SK-MEL-5 (cell line): Measurements from ENCODE around the gene RFTN1. TPM values are rescaled to one million over a fixed set of nuclear protein-coding genes. Genes with fewer than 3 reads are reported as not detected.
"Not testable (repeated sequence)": the region's sequence is repeated elsewhere in the genome, so short reads cannot be mapped to it uniquely, and the experiment has no call there.

Source experiments
- DNase-seq: peaks from one replicate; pipeline ENCODE4 v3.0.0-alpha.2; 2016; ENCODE audit warnings: low read depth, low spot score
- in situ Hi-C: cut with HindIII; loops from 2 replicates; pipeline ENCODE4 v1.10.0; 2016; ENCODE audit warnings: low sequenced_read_pairs, high pct_unique_total_duplicates, low pct_unique_long_range_greater_than_20kb
- total RNA-seq: library from RNA; depleted of rRNA; stranded (reverse); fragments of >200 nt; shearing (Covaris generic); gene quantifications from 2 replicates; pipeline ENCODE4 v1.2.3, GENCODE V29; 2014

Gene RFTN1
- total RNA-seq, 1 experiment from 2014 or later: 1.8 TPM

- in situ Hi-C loops: no loop called here
Observed at GRCh38 chr3:16323737-16324136, 189.8 kb downstream of the RFTN1 start.

GRCh38 chr3:16322189-16322588 lies 191.3 kb downstream of the RFTN1 start:
- in situ Hi-C loops: no loop called here

More at GRCh38 chr3:16323737-16324136, 189.8 kb downstream of the RFTN1 start:
- DNase-seq: no peak

DNA sequence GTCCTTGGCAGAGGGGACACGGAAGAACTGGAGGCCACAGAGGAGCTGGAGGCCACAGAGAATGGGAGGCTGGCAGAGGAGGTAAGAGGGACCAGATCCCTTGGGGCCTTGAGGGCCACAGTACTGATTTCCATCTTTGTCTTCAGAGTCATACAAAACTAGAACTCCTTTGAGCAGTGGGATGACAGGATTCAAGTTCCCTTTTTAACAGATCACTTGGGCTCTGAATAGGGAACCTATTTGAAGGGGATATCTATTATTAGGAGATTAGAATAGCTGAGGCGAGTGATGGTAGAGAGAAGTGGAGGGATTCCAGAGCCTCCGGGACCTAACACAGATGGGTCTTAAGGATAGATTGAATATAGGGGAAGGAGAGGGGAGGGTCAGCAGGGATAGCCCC lies 192.8 kb downstream of the RFTN1 start:
- in situ Hi-C loops: no loop called here
- DNase-seq: no peak

More at GRCh38 chr3:16322189-16322588, 191.3 kb downstream of the RFTN1 start:
- DNase-seq: no peak

- DNase-seq: no peak
- in situ Hi-C loops: no loop called here
Observed at GRCh38 chr3:16319723-16320122, 193.8 kb downstream of the RFTN1 start.

- in situ Hi-C loops: no loop called here
- DNase-seq: peak; percentile 73
Observed at GRCh38 chr3:16319307-16319706, 194.2 kb downstream of the RFTN1 start.

DNA sequence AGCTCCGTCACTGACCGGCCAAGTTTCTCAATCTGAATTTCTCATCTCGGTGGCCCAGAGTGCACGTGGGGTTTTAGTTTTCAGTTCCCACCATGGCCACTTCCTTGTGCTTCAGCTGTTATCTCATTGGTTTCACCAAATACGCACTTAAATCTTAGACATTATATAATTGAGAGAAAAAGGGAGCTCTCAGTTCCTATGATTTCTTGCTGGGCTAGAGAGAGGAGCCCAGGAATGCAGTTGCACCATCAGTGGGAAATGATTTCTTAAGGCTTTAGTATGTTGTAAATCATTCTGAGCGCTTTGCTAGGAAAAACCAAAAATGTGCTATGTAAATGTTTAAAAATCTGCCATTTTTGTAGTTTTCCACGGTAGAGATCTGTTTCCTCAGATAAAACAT lies 195.3 kb downstream of the RFTN1 start:
- in situ Hi-C loops: no loop called here
- no peak for DNase-seq

DNA sequence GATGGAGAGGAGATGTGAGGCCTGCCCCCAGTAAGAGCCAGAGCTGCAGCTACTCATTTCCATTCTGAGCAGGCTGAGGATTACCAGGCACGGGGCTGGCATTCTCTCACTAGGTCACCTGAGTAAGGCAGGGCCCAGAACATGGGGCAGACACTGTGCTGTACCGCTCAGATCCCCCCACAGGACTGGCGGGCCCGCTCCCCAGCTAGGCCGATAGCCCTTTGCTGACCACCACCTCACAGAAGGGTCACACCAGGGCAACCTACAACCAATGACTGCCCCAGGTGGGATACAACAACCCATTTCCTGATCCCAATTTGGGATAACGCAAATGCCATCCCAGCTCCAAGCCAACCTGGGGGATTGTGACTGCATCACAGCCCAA lies 195.9 kb downstream of the RFTN1 start:
- in situ Hi-C loops: no loop called here
- no peak for DNase-seq

- DNase-seq: no peak
- in situ Hi-C loops: no loop called here
Observed at GRCh38 chr3:16316847-16317560, 196.5 kb downstream of the RFTN1 start.

DNA sequence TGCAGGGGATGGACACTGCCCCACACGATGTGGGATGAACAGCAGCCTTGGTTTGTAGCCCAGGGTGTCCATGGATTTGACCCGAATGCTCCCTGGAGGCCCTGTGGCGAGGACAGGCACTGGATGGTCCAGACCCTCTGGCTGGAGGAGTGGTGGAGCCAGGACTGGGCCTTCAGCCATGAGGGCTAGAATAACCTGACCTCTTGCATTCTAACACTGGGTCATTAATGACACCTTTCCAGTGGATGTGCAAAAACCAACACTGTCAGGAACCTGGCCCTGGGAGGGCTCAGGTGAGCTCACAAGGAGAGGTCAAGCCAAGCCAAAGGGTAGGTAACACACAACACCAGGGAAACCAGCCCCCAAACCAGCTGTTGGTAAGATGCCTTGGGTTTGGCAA lies 197.1 kb downstream of the RFTN1 start:
- in situ Hi-C loops: no loop called here
- no peak for DNase-seq

GRCh38 chr3:16315623-16316022 lies 197.9 kb downstream of the RFTN1 start:
- DNase-seq: no peak
- in situ Hi-C loops: no loop called here

DNA sequence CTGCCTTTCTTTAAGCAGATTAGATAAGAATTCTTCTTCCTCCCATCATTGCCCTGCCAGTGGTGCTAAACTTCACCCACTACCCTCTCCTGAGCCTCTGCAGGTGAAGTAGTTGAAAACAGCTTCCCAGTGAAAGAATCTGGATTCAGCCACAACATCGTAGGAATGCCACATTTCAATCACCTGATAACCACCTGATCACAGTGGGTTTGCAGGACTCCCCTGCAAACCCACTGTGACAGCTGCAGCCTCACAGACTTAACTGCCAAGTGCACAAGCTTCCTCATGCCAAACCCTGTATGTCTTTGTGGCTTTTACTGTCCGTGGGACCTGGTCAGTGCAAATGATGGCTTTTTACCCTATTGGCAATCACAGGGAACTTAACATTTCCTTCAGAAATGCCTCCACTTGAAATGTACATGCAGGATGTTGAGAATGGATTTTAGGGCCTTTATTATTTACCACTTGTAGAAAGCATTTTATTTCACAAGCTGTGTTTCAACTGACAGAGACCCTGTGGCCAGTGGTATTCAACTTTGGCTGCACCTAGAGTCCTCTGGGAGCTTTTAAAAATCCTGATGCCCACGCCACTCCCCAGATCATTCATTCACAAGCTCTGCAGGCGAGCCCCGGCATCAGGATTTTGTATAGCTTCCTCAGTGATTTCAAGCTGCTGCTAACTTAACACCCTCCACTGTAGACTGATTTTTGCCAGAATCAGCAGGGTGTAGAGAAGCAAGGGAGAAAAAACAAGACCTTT lies 199.4 kb downstream of the RFTN1 start:
- in situ Hi-C loops: no loop called here
- DNase-seq: no peak

DNA sequence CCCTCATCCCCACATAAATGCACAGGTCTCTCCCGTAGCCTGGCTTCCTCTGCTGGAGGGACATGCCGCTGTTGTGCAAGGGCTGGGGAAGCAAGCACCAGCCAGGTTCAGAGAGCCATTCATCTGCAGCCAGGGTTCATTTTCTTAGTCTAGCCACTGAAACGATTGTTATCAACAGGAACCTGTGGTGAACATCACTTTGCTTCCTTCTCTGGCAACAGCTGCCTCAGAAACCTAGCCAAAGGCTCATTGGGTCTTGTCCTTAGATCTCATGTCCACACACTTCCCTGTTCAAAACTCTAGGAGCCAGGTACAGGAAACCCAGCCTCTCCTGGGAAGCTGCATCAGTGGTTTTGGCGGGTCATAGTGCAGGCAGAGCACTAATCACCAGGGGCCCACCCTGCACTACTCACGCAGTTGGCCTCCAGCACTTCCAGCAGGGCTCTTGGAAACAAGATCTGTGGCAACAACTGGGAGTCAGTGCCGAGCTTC lies 201.5 kb downstream of the RFTN1 start:
- in situ Hi-C loops: no loop called here
- no peak for DNase-seq

DNA sequence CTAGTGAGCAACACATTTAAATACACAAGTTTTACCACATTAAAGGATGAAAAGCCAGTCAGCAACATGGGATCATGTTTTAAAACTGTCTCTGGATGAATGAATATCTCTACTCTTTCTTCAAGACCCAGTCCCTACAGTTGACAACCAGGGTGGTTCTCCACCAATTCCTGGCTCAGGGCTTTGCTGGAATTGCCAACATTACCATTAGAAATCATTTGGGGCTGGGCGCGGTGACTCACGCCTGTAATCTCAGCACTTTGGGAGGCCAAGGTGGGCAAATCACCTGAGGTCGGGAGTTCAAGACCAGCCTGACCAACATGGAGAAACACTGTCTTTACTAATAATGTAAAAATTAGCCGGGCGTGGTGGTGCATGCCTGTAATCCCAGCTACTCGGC lies 203.0 kb downstream of the RFTN1 start:
- DNase-seq, in situ Hi-C loops: not testable (repeated sequence)

- DNase-seq: peak; percentile 21
- in situ Hi-C loops: no loop called here
Observed at GRCh38 chr3:16309558-16309957, 203.9 kb downstream of the RFTN1 start.

DNA sequence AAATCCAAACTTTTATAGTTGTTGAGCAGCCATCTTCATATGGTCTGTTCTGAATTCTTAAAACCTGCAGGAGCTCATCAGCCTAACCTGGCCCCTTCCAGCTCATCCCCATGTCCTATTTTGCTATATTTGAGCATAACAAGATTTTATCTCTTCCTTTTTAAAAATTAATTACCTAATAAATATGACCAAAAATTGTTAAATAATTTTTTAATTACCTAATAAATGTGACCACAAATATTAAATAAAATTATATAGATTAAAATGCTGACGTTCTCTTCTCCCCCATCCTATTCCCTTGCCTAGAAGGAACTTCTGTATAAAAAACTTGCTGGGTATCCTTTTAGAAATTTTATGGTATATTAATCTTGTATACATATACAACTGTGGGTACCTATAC lies 204.8 kb downstream of the RFTN1 start:
- in situ Hi-C loops: no loop called here
- DNase-seq: no peak

DNA sequence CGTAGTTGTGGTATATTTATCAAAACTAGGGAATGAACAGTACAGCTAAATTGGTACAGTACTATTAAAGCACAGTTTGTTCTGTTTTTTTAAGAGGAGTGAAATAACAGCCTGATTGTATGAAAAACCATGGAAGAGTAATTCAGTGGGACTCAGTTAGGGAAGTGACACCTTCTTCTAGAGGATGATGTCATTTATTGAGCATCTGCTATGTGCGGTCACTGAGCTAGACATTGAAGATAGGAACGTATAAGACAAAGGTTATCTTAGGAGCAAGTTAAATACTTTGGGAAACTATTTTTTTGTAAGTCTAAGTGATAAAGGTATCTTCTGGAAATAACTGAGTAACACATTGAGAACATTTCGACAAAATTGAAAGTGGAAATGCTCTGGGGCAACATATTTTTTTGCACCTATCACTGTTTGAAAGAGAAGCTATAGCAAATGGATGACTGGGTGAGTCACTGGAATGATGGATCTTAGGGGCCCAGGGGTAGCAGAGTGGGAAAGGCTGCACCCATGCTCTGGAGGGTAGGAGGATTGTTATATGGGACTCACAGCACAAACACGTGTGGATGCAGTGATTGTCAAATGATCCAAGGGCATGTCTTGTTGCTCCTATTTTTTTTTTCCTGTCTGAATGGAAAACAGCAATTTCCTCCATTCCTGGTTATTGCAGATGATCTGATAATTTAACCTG lies 205.5 kb downstream of the RFTN1 start:
- no peak for DNase-seq
- in situ Hi-C loops: no loop called here

DNA sequence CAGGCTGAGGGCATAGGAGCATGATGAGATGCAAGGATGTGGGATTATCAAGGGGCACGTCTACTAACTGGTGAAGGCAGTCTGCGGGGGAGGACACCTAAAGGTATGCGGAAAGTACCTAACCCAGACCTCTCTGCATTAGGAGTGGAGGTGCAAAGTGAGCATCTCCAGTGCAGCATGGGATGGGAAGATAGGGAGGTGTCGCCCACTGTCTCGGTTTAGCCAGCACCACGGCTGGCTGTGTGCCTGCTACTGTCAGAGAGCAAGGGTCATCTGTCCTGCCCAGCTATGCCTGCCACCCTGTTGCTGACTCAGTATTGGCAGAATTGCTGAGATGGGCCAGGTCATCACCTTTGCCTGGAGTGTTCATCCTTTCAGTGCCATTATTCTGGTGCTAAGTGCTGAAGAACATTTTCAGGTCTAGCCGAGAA lies 208.4 kb downstream of the RFTN1 start:
- in situ Hi-C loops: no loop called here

More for the DNA sequence above, 208.4 kb downstream of the RFTN1 start:
- DNase-seq: no peak
